Gastroesophageal sphincter (tissue), 4 donors: Measurements from ENCODE around the gene ARHGEF33. TPM values are rescaled to one million over a fixed set of nuclear protein-coding genes. Genes with fewer than 3 reads are reported as not detected.

Experiments
- ATAC-seq: fragments of 150-250 bp; one replicate; pipeline ENCODE4 v1.9.1; 2016; ENCODE audit warnings: mild to moderate bottlenecking, moderate library complexity
- H3K27ac ChIP-seq, 4 donors: fragments of 200-600 bp; sonication (generic) in 3 of 4; 1 replicate in 3 of 4; 2 replicates in 1 of 4; pipeline ENCODE4 v1.5.1; 2016 to 2019
- H3K27me3 ChIP-seq: fragments of 200-600 bp; sonication (generic); one replicate; pipeline ENCODE4 v1.5.1; 2019
- H3K36me3 ChIP-seq, 2 donors: fragments of 200-600 bp; sonication (generic); one replicate each; pipeline ENCODE4 v1.5.1; 2019; ENCODE audit warnings: control low read depth in 1 of 2
- H3K4me1 ChIP-seq, 3 donors: fragments of 200-600 bp; sonication (generic); 1 replicate in 2 of 3; 2 replicates in 1 of 3; pipeline ENCODE4 v1.5.1; 2016 to 2019; ENCODE audit warnings: control low read depth in 2 of 3
- H3K4me3 ChIP-seq, 2 donors: fragments of 200-600 bp; sonication (generic); one replicate each; pipeline ENCODE4 v1.5.1; 2019; ENCODE audit warnings: mild to moderate bottlenecking in 1 of 2, moderate library complexity in 1 of 2
- H3K9me3 ChIP-seq, 3 donors: fragments of 200-600 bp; sonication (generic); one replicate each; pipeline ENCODE4 v1.5.1; 2017 to 2019; ENCODE audit warnings: control low read depth in 2 of 3
- CTCF ChIP-seq, 4 experiments: fragments of 200-600 bp in 2 of 4; fragments of 450-650 bp in 2 of 4; sonication (generic) in 1 of 4; IDR thresholded peaks; one replicate each; pipeline ENCODE4 v1.5.1; 2017 to 2019; ENCODE audit warnings: antibody characterized with exemption in 4 of 4, mild to moderate bottlenecking in 2 of 4, moderate library complexity in 2 of 4
- EP300 ChIP-seq: sonication (generic); formaldehyde crosslinking; IDR thresholded peaks from one replicate; pipeline ENCODE4 v1.6.1; 2017; ENCODE audit warnings: antibody characterized with exemption, mild to moderate bottlenecking
- POLR2A ChIP-seq, 2 donors: fragments of 450-650 bp; IDR thresholded peaks; one replicate each; pipeline ENCODE4 v1.6.1; 2017; ENCODE audit warnings: antibody characterized with exemption in 2 of 2, mild to moderate bottlenecking in 2 of 2, moderate library complexity in 1 of 2
- POLR2AphosphoS5 ChIP-seq: sonication (generic); formaldehyde crosslinking; IDR thresholded peaks from one replicate; pipeline ENCODE4 v1.6.1; 2017; ENCODE audit warnings: antibody characterized with exemption
- WGBS, 2 donors: methylation state at CpG; one replicate each; pipeline ENCODE4 v1.1.5; 2018; ENCODE audit warnings: low coverage in 1 of 2; 5-methylcytosine and 5-hydroxymethylcytosine counted together
- total RNA-seq, 4 donors: library from RNA; depleted of rRNA; stranded (reverse); fragments of >200 nt; gene quantifications; one replicate each; pipeline ENCODE4 v1.1.0, GENCODE V29; 2016

Gene ARHGEF33
- total RNA-seq: 1 to 10 TPM in 2 of 4 donors, under 1 TPM in 2; 0.19 to 1.2 (median 1.1) TPM

DNA sequence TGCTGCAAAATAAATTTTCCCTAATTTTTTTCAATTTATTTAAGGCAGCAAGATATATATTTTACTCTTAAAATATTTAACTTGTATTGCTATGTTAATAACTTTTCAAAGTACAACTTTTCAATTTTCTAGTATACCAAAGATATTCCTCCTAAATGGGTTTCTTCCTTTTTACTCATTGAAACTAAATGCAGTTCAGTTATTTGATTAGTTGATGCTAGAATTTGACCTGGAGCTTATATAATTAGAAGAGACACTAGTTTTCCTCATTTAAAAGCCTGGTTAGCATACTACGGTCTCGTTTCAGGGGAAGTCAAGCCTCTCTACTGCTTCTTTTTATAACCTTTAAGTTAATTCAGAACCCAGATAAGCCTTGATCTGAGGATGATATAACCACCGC is at the start of gene ARHGEF33:
Gene ARHGEF33 (plus strand): TSS at position 301 of the 400 bp plus-strand sequence. CDS start 29,573 bp downstream, outside the sequence.
- H3K4me1 ChIP-seq: no peaks in the 10 kb centered on the region
- H3K27me3 ChIP-seq: no peaks in the 10 kb centered on the region
- ATAC-seq: no peak
- WGBS, 2 donors: 73 to 82% methylated on average over 3 of the region's 3 CpGs
- H3K27ac ChIP-seq: no peak within 1 kb of the TSS
- H3K36me3 ChIP-seq: peaks cover 0 to 6% of the 10 kb centered on the region in 2 donors
- H3K4me3 ChIP-seq: no peak within 1 kb of the TSS
- no peaks in the 10 kb centered on the region for H3K9me3 ChIP-seq
- TF ChIP-seq CTCF (IDR thresholded peaks at IDR 0.05): no peak
- TF ChIP-seq EP300: no peak
- TF ChIP-seq POLR2AphosphoS5: no peak
- TF ChIP-seq POLR2A (IDR thresholded peaks at IDR 0.05): no peak

GRCh38 chr2:38850045-38850444 is 39.6 kb upstream of the ARHGEF33 start:
- H3K9me3 ChIP-seq: no peaks in the 10 kb centered on the region
- no peak for ATAC-seq
- WGBS, 2 donors: 85 to 86% methylated on average over 1 to 3 of the region's 3 CpGs
- TF ChIP-seq POLR2AphosphoS5 (no peak), POLR2A (IDR thresholded peaks at IDR 0.05) (no peak), EP300 (no peak), CTCF (IDR thresholded peaks at IDR 0.05) (no peak)
- no peaks in the 10 kb centered on the region for H3K27me3 ChIP-seq
- no peak overlapping the region for H3K27ac ChIP-seq
- no peaks in the 10 kb centered on the region for H3K4me1 ChIP-seq
- H3K36me3 ChIP-seq: peaks cover 4 to 89% of the 10 kb centered on the region in 2 donors
- H3K4me3 ChIP-seq: no peak overlapping the region

- 100% methylated on average over 1 of the region's 1 CpG for WGBS, 2 donors
- ATAC-seq: no peak
- Histone ChIP-seq H3K36me3 (peaks cover 8 to 91% of the 10 kb centered on the region in 2 donors), H3K4me3 (no peak overlapping the region), H3K27ac (no peak overlapping the region), H3K4me1 (no peaks in the 10 kb centered on the region), H3K9me3 (no peaks in the 10 kb centered on the region), H3K27me3 (no peaks in the 10 kb centered on the region)
- no peak for TF ChIP-seq POLR2A (IDR thresholded peaks at IDR 0.05)
- TF ChIP-seq CTCF (IDR thresholded peaks at IDR 0.05): no peak
- no peak for TF ChIP-seq EP300
- no peak for TF ChIP-seq POLR2AphosphoS5
These were observed 33.5 kb upstream of the ARHGEF33 start for GRCh38 chr2:38856165-38856564.

DNA sequence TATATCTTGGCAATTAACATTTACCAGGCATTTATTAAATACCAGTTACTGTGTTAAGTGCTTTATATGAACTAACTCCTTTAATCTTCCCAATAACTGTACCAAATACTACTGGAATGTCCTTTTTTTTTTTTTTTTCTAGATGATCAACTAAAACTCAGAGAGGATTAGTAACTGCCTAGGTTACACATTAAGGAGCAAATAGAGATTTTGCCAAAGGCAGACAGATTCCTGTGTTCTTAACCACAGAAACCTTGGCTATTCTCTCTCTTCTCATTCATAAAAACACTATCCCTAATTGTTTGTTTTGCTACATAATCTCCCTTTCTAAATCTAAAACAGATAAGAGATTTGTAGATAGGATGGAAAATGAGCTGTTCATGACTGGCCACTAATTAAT is 27.2 kb upstream of the ARHGEF33 start:
- peaks cover 3 to 82% of the 10 kb centered on the region in 2 donors for H3K36me3 ChIP-seq
- ATAC-seq: no peak
- no peak overlapping the region for H3K27ac ChIP-seq
- TF ChIP-seq CTCF (IDR thresholded peaks at IDR 0.05) (no peak), POLR2AphosphoS5 (no peak), POLR2A (IDR thresholded peaks at IDR 0.05) (no peak), EP300 (no peak)
- no peaks in the 10 kb centered on the region for H3K4me1 ChIP-seq
- H3K4me3 ChIP-seq: no peak overlapping the region
- H3K27me3 ChIP-seq: no peaks in the 10 kb centered on the region
- H3K9me3 ChIP-seq: no peaks in the 10 kb centered on the region

DNA sequence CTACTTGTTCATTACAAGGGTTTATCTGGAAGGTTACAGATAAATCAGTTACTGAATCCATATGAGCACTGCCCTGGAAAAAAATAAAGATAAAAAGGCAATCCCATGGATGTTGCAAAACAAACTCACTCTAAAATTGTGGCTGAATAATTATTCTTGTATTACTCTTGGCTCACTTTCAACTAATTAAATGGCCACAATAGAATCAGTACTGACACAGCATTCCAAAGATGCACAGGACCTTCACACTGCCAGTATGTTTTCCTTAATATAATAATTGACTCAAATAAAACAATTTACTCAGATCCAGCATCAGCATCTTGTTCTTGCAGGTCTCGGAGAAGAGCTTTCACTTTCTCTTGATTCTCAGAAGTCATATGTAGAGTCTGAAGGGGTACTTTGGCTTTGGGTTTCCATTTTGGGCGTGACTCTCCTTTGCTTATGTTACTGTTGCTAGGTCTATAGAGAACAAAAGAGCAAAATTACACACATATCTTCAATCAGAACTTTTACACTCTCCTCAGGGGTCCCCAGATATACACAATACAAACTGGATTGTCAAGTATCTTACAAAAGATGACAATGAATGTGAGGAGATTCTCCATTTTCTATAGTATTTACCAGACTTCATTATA is 26.5 kb upstream of the ARHGEF33 start:
- Histone ChIP-seq H3K27ac (no peak overlapping the region), H3K36me3 (peaks cover 3 to 82% of the 10 kb centered on the region in 2 donors), H3K4me3 (no peak overlapping the region), H3K4me1 (no peaks in the 10 kb centered on the region), H3K27me3 (no peaks in the 10 kb centered on the region), H3K9me3 (no peaks in the 10 kb centered on the region)
- TF ChIP-seq EP300: no peak
- TF ChIP-seq CTCF (IDR thresholded peaks at IDR 0.05): no peak
- TF ChIP-seq POLR2AphosphoS5: no peak
- TF ChIP-seq POLR2A (IDR thresholded peaks at IDR 0.05): no peak
- ATAC-seq: no peak
- 80 to 94% methylated on average over 2 of the region's 2 CpGs for WGBS, 2 donors
